ENCODE results near the gene MYO1B.

DNA sequence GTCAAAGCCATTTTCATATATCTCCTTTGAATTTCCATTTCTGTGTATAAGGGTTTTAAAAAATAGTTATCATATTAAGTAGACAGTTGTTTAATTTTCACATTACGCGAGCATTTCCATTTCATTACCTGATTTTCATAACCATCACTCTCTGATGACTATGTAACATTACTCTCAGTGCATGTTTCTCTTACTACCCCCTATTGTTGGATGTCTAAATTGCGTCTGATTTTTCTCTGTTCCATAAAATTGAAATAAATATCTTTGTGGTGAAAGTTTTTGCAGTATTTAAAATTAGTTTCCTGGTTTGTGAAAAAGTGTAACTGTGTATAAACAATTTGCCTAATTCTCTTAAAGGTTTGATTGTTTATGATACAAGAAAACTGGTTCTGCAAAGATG lies 123.8 kb downstream of the MYO1B start:
- TF ChIP-seq, protein P1, sequence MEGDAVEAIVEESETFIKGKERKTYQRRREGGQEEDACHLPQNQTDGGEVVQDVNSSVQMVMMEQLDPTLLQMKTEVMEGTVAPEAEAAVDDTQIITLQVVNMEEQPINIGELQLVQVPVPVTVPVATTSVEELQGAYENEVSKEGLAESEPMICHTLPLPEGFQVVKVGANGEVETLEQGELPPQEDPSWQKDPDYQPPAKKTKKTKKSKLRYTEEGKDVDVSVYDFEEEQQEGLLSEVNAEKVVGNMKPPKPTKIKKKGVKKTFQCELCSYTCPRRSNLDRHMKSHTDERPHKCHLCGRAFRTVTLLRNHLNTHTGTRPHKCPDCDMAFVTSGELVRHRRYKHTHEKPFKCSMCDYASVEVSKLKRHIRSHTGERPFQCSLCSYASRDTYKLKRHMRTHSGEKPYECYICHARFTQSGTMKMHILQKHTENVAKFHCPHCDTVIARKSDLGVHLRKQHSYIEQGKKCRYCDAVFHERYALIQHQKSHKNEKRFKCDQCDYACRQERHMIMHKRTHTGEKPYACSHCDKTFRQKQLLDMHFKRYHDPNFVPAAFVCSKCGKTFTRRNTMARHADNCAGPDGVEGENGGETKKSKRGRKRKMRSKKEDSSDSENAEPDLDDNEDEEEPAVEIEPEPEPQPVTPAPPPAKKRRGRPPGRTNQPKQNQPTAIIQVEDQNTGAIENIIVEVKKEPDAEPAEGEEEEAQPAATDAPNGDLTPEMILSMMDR (optimal IDR thresholded peaks at IDR 0.05 in 1 of 3, IDR thresholded peaks at IDR 0.05 in 1 of 3, conservative IDR thresholded peaks at IDR 0.05 in 1 of 3; ENCODE audit: extremely low read depth in 1 of 3, insufficient read depth in 2 of 3, low read length in 3 of 3): no peak
- TF ChIP-seq EZH2 (IDR thresholded peaks at IDR 0.05; ENCODE audit: low read length): no peak
